Measurements from ENCODE around the gene CEP112. TPM values are rescaled to one million over a fixed set of nuclear protein-coding genes. Genes with fewer than 3 reads are reported as not detected.

Gene CEP112
- polyA plus RNA-seq, 2 donors = 1.6 to 3.1 TPM

GRCh38 chr17:65729207-65729606 lies 462.7 kb downstream of the CEP112 start:
- H3K27ac ChIP-seq (ENCODE audit: low read depth in 2 of 2, low read length in 1 of 2) = no peak overlapping the region
- no peak overlapping the region for H3K4me3 ChIP-seq (ENCODE audit: low read depth in 1 of 2, low read length in 2 of 2)
- H3K36me3 ChIP-seq (ENCODE audit: control insufficient read depth in 2 of 2, insufficient read depth in 2 of 2, low read length in 1 of 2) = no peaks in the 10 kb centered on the region
- H3K9me3 ChIP-seq (ENCODE audit: control insufficient read depth in 2 of 2, insufficient read depth in 1 of 2, low read depth in 1 of 2, low read length in 1 of 2) = no peaks in the 10 kb centered on the region
- H3K4me1 ChIP-seq (ENCODE audit: control insufficient read depth in 2 of 2, insufficient read depth in 2 of 2, low read length in 1 of 2) = no peaks in the 10 kb centered on the region
- H3K27me3 ChIP-seq (ENCODE audit: control insufficient read depth in 1 of 2, insufficient read depth in 2 of 2, low read length in 2 of 2) = no peaks in the 10 kb centered on the region
- WGBS, 2 donors = 91 to 96% methylated on average over 3 of the region's 3 CpGs

GRCh38 chr17:65727832-65728231 lies 464.1 kb downstream of the CEP112 start:
- Histone ChIP-seq H3K36me3 (ENCODE audit: control insufficient read depth in 2 of 2, insufficient read depth in 2 of 2, low read length in 1 of 2) (no peaks in the 10 kb centered on the region), H3K27ac (ENCODE audit: low read depth in 2 of 2, low read length in 1 of 2) (no peak overlapping the region), H3K9me3 (ENCODE audit: control insufficient read depth in 2 of 2, insufficient read depth in 1 of 2, low read depth in 1 of 2, low read length in 1 of 2) (no peaks in the 10 kb centered on the region), H3K4me1 (ENCODE audit: control insufficient read depth in 2 of 2, insufficient read depth in 2 of 2, low read length in 1 of 2) (no peaks in the 10 kb centered on the region), H3K27me3 (ENCODE audit: control insufficient read depth in 1 of 2, insufficient read depth in 2 of 2, low read length in 2 of 2) (no peaks in the 10 kb centered on the region), H3K4me3 (ENCODE audit: low read depth in 1 of 2, low read length in 2 of 2) (no peak overlapping the region)
- WGBS, 2 donors = 66 to 83% methylated on average over 2 of the region's 2 CpGs

- Histone ChIP-seq H3K27me3 (ENCODE audit: control insufficient read depth in 1 of 2, insufficient read depth in 2 of 2, low read length in 2 of 2) (no peaks in the 10 kb centered on the region), H3K4me3 (ENCODE audit: low read depth in 1 of 2, low read length in 2 of 2) (no peak overlapping the region), H3K27ac (ENCODE audit: low read depth in 2 of 2, low read length in 1 of 2) (no peak overlapping the region), H3K9me3 (ENCODE audit: control insufficient read depth in 2 of 2, insufficient read depth in 1 of 2, low read depth in 1 of 2, low read length in 1 of 2) (no peaks in the 10 kb centered on the region), H3K4me1 (ENCODE audit: control insufficient read depth in 2 of 2, insufficient read depth in 2 of 2, low read length in 1 of 2) (no peaks in the 10 kb centered on the region), H3K36me3 (ENCODE audit: control insufficient read depth in 2 of 2, insufficient read depth in 2 of 2, low read length in 1 of 2) (no peaks in the 10 kb centered on the region)
- 69 to 86% methylated on average over 2 of the region's 2 CpGs for WGBS, 2 donors
Observed at GRCh38 chr17:65727246-65727645, 464.7 kb downstream of the CEP112 start.

GRCh38 chr17:65723431-65724151 lies 468.3 kb downstream of the CEP112 start:
- WGBS, 2 donors = 35 to 47% methylated on average over 5 of the region's 5 CpGs
- no peaks in the 10 kb centered on the region for H3K36me3 ChIP-seq (ENCODE audit: control insufficient read depth in 2 of 2, insufficient read depth in 2 of 2, low read length in 1 of 2)

GRCh38 chr17:65718601-65719000 lies 473.3 kb downstream of the CEP112 start:
- WGBS, 2 donors = 57 to 63% methylated on average over 3 of the region's 3 CpGs
- H3K36me3 ChIP-seq (ENCODE audit: control insufficient read depth in 2 of 2, insufficient read depth in 2 of 2, low read length in 1 of 2) = no peaks in the 10 kb centered on the region
- no peaks in the 10 kb centered on the region for H3K4me1 ChIP-seq (ENCODE audit: control insufficient read depth in 2 of 2, insufficient read depth in 2 of 2, low read length in 1 of 2)
- H3K9me3 ChIP-seq (ENCODE audit: control insufficient read depth in 2 of 2, insufficient read depth in 1 of 2, low read depth in 1 of 2, low read length in 1 of 2) = no peaks in the 10 kb centered on the region
- H3K4me3 ChIP-seq (ENCODE audit: low read depth in 1 of 2, low read length in 2 of 2) = no peak overlapping the region
- H3K27ac ChIP-seq (ENCODE audit: low read depth in 2 of 2, low read length in 1 of 2) = no peak overlapping the region
- H3K27me3 ChIP-seq (ENCODE audit: control insufficient read depth in 1 of 2, insufficient read depth in 2 of 2, low read length in 2 of 2) = no peaks in the 10 kb centered on the region

More at GRCh38 chr17:65723431-65724151, 468.3 kb downstream of the CEP112 start:
- no peak overlapping the region for H3K4me3 ChIP-seq (ENCODE audit: low read depth in 1 of 2, low read length in 2 of 2)
- H3K4me1 ChIP-seq (ENCODE audit: control insufficient read depth in 2 of 2, insufficient read depth in 2 of 2, low read length in 1 of 2) = no peaks in the 10 kb centered on the region
- no peaks in the 10 kb centered on the region for H3K27me3 ChIP-seq (ENCODE audit: control insufficient read depth in 1 of 2, insufficient read depth in 2 of 2, low read length in 2 of 2)
- no peaks in the 10 kb centered on the region for H3K9me3 ChIP-seq (ENCODE audit: control insufficient read depth in 2 of 2, insufficient read depth in 1 of 2, low read depth in 1 of 2, low read length in 1 of 2)
- no peak overlapping the region for H3K27ac ChIP-seq (ENCODE audit: low read depth in 2 of 2, low read length in 1 of 2)

- 71 to 74% methylated on average over 9 of the region's 9 CpGs for WGBS, 2 donors
- Histone ChIP-seq H3K4me3 (ENCODE audit: low read depth in 1 of 2, low read length in 2 of 2) (no peak overlapping the region), H3K4me1 (ENCODE audit: control insufficient read depth in 2 of 2, insufficient read depth in 2 of 2, low read length in 1 of 2) (no peaks in the 10 kb centered on the region), H3K27ac (ENCODE audit: low read depth in 2 of 2, low read length in 1 of 2) (no peak overlapping the region), H3K9me3 (ENCODE audit: control insufficient read depth in 2 of 2, insufficient read depth in 1 of 2, low read depth in 1 of 2, low read length in 1 of 2) (no peaks in the 10 kb centered on the region), H3K36me3 (ENCODE audit: control insufficient read depth in 2 of 2, insufficient read depth in 2 of 2, low read length in 1 of 2) (no peaks in the 10 kb centered on the region), H3K27me3 (ENCODE audit: control insufficient read depth in 1 of 2, insufficient read depth in 2 of 2, low read length in 2 of 2) (no peaks in the 10 kb centered on the region)
Observed at GRCh38 chr17:65712383-65713267, 479.3 kb downstream of the CEP112 start.

GRCh38 chr17:65711671-65712276 lies 480.2 kb downstream of the CEP112 start:
- Histone ChIP-seq H3K4me3 (ENCODE audit: low read depth in 1 of 2, low read length in 2 of 2) (no peak overlapping the region), H3K4me1 (ENCODE audit: control insufficient read depth in 2 of 2, insufficient read depth in 2 of 2, low read length in 1 of 2) (no peaks in the 10 kb centered on the region), H3K27ac (ENCODE audit: low read depth in 2 of 2, low read length in 1 of 2) (no peak overlapping the region), H3K27me3 (ENCODE audit: control insufficient read depth in 1 of 2, insufficient read depth in 2 of 2, low read length in 2 of 2) (no peaks in the 10 kb centered on the region), H3K36me3 (ENCODE audit: control insufficient read depth in 2 of 2, insufficient read depth in 2 of 2, low read length in 1 of 2) (no peaks in the 10 kb centered on the region), H3K9me3 (ENCODE audit: control insufficient read depth in 2 of 2, insufficient read depth in 1 of 2, low read depth in 1 of 2, low read length in 1 of 2) (no peaks in the 10 kb centered on the region)
- 79 to 81% methylated on average over 8 of the region's 8 CpGs for WGBS, 2 donors

- Histone ChIP-seq H3K27ac (ENCODE audit: low read depth in 2 of 2, low read length in 1 of 2) (no peak overlapping the region), H3K27me3 (ENCODE audit: control insufficient read depth in 1 of 2, insufficient read depth in 2 of 2, low read length in 2 of 2) (no peaks in the 10 kb centered on the region), H3K9me3 (ENCODE audit: control insufficient read depth in 2 of 2, insufficient read depth in 1 of 2, low read depth in 1 of 2, low read length in 1 of 2) (no peaks in the 10 kb centered on the region), H3K4me1 (ENCODE audit: control insufficient read depth in 2 of 2, insufficient read depth in 2 of 2, low read length in 1 of 2) (no peaks in the 10 kb centered on the region), H3K4me3 (ENCODE audit: low read depth in 1 of 2, low read length in 2 of 2) (no peak overlapping the region), H3K36me3 (ENCODE audit: control insufficient read depth in 2 of 2, insufficient read depth in 2 of 2, low read length in 1 of 2) (no peaks in the 10 kb centered on the region)
- WGBS, 2 donors = 35 to 37% methylated on average over 2 of the region's 2 CpGs
Observed at GRCh38 chr17:65707780-65708179, 484.2 kb downstream of the CEP112 start.

GRCh38 chr17:65704731-65705130 lies 487.2 kb downstream of the CEP112 start:
- no peak overlapping the region for H3K27ac ChIP-seq (ENCODE audit: low read depth in 2 of 2, low read length in 1 of 2)
- H3K9me3 ChIP-seq (ENCODE audit: control insufficient read depth in 2 of 2, insufficient read depth in 1 of 2, low read depth in 1 of 2, low read length in 1 of 2) = no peaks in the 10 kb centered on the region
- H3K27me3 ChIP-seq (ENCODE audit: control insufficient read depth in 1 of 2, insufficient read depth in 2 of 2, low read length in 2 of 2) = no peaks in the 10 kb centered on the region
- H3K36me3 ChIP-seq (ENCODE audit: control insufficient read depth in 2 of 2, insufficient read depth in 2 of 2, low read length in 1 of 2) = no peaks in the 10 kb centered on the region
- no peak overlapping the region for H3K4me3 ChIP-seq (ENCODE audit: low read depth in 1 of 2, low read length in 2 of 2)
- 45 to 47% methylated on average over 5 of the region's 5 CpGs for WGBS, 2 donors
- H3K4me1 ChIP-seq (ENCODE audit: control insufficient read depth in 2 of 2, insufficient read depth in 2 of 2, low read length in 1 of 2) = no peaks in the 10 kb centered on the region
